Measurements from ENCODE around the gene DCTN2. TPM values are rescaled to one million over a fixed set of nuclear protein-coding genes. Genes with fewer than 3 reads are reported as not detected.
A peak's percentile ranks its signal among the peaks of the same experiment; 100 is the strongest.
"Not testable (repeated sequence)": the region's sequence is repeated elsewhere in the genome, so short reads cannot be mapped to it uniquely, and the experiment has no call there.

The DCTN2 gene
- total RNA-seq, 1 donor from 2014 or later: 78.9 TPM

DNA sequence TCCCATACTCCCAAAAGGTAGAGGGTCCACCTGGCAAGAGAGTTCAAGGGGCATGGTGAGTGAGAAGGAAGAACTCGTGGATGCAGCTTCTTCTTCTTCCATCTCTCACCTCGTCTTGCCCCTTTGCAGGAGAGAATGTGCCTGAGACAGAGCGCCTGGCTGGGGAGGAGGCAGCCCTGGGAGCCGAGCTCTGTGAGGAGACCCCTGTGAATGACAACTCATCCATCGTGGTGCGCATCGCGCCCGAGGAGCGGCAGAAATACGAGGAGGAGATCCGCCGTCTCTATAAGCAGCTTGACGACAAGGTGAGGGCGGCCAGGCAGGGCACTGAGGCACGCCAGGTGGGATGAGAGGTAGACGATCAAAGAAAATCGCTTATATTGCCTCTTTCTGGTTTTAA lies 22.9 kb upstream of the DCTN2 start:
- intact Hi-C loops (cut with micrococcal nuclease): no loop called here
- Mint-ChIP-seq H3K27me3 (no peaks in the 10 kb centered on the region), H3K4me3 (no peak overlapping the region), H3K9me3 (no peaks in the 10 kb centered on the region), H3K36me3 (ENCODE audit: low read depth) (no peaks in the 10 kb centered on the region), H3K4me1 (no peaks in the 10 kb centered on the region), H3K27ac (no peak overlapping the region)
- DNase-seq: no peak

DNA sequence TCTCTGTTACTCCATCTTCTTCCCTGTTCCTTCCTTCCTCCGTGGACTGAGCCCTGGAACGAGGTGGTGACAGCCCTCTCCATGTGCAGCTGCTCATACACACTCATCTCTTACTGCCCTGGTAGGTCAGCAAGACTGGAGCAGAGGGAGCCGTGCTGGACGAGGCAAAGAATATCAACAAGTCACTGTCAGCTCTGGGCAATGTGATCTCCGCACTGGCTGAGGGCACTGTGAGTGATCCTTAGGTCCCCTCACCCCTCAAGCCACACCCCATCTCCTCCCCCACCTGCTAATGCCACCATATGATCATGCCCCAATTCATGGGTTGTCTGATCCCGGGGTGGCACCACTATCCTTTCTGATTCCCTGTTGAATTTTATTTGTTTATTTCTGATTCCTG lies 21.8 kb upstream of the DCTN2 start:
- H3K4me1 Mint-ChIP-seq: no peaks in the 10 kb centered on the region
- DNase-seq: no peak
- H3K27me3 Mint-ChIP-seq: peaks cover 3% of the 10 kb centered on the region
- no peaks in the 10 kb centered on the region for H3K36me3 Mint-ChIP-seq (ENCODE audit: low read depth)
- no peak overlapping the region for H3K27ac Mint-ChIP-seq
- no peaks in the 10 kb centered on the region for H3K9me3 Mint-ChIP-seq
- intact Hi-C loops (cut with micrococcal nuclease): no loop called here
- H3K4me3 Mint-ChIP-seq: no peak overlapping the region

GRCh38 chr12:57564178-57564740 lies 17.3 kb upstream of the DCTN2 start:
- no peak for DNase-seq
- H3K27me3 Mint-ChIP-seq: peaks cover 13% of the 10 kb centered on the region
- H3K4me3 Mint-ChIP-seq: no peak overlapping the region
- no peaks in the 10 kb centered on the region for H3K36me3 Mint-ChIP-seq (ENCODE audit: low read depth)
- peaks cover 3% of the 10 kb centered on the region for H3K4me1 Mint-ChIP-seq
- intact Hi-C loops (cut with micrococcal nuclease): no loop called here
- H3K9me3 Mint-ChIP-seq: no peaks in the 10 kb centered on the region
- no peak overlapping the region for H3K27ac Mint-ChIP-seq

DNA sequence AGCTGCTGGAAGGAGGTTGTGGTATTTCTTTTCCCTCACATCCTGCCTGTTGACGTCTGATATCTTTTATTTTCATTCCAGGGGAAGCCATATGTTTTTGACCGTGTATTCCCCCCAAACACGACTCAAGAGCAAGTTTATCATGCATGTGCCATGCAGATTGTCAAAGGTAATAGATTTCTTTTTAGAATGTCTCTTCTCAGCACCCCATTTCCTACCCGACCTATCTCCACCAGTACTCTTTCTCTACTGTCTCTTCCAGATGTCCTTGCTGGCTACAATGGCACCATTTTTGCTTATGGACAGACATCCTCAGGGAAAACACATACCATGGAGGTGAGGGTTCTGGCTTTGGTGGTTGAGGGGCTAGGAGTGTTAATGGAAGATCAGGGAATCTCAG lies 16.4 kb upstream of the DCTN2 start:
- Mint-ChIP-seq H3K4me3 (no peak overlapping the region), H3K4me1 (peaks cover 3% of the 10 kb centered on the region), H3K27ac (no peak overlapping the region), H3K36me3 (ENCODE audit: low read depth) (no peaks in the 10 kb centered on the region), H3K9me3 (no peaks in the 10 kb centered on the region), H3K27me3 (peaks cover 13% of the 10 kb centered on the region)
- no peak for DNase-seq
- intact Hi-C loops (cut with micrococcal nuclease): no loop called here

- H3K4me1 Mint-ChIP-seq; H3K36me3 Mint-ChIP-seq (ENCODE audit: low read depth); H3K4me3 Mint-ChIP-seq; H3K9me3 Mint-ChIP-seq; intact Hi-C loops (cut with micrococcal nuclease); H3K27ac Mint-ChIP-seq; DNase-seq: not testable (repeated sequence)
- peaks cover 13% of the 10 kb centered on the region for H3K27me3 Mint-ChIP-seq
These were observed 14.1 kb upstream of the DCTN2 start for GRCh38 chr12:57561117-57561516.

GRCh38 chr12:57560516-57560915 lies 13.5 kb upstream of the DCTN2 start:
- no peak overlapping the region for H3K4me3 Mint-ChIP-seq
- H3K36me3 Mint-ChIP-seq (ENCODE audit: low read depth): no peaks in the 10 kb centered on the region
- peaks cover 13% of the 10 kb centered on the region for H3K27me3 Mint-ChIP-seq
- no peaks in the 10 kb centered on the region for H3K9me3 Mint-ChIP-seq
- H3K27ac Mint-ChIP-seq: no peak overlapping the region
- intact Hi-C loops (cut with micrococcal nuclease): no loop called here
- no peak for DNase-seq
- H3K4me1 Mint-ChIP-seq: peaks cover 3% of the 10 kb centered on the region

- no peak overlapping the region for H3K4me3 Mint-ChIP-seq
- no peak for DNase-seq
- intact Hi-C loops (cut with micrococcal nuclease): no loop called here
- peaks cover 3% of the 10 kb centered on the region for H3K4me1 Mint-ChIP-seq
- H3K9me3 Mint-ChIP-seq: no peaks in the 10 kb centered on the region
- peaks cover 13% of the 10 kb centered on the region for H3K27me3 Mint-ChIP-seq
- H3K27ac Mint-ChIP-seq: no peak overlapping the region
- no peaks in the 10 kb centered on the region for H3K36me3 Mint-ChIP-seq (ENCODE audit: low read depth)
These were observed 11.9 kb upstream of the DCTN2 start for GRCh38 chr12:57558864-57559263.

- Mint-ChIP-seq H3K4me1 (peaks cover 13% of the 10 kb centered on the region), H3K4me3 (no peak overlapping the region), H3K27me3 (peaks cover 10% of the 10 kb centered on the region), H3K36me3 (ENCODE audit: low read depth) (no peaks in the 10 kb centered on the region), H3K9me3 (no peaks in the 10 kb centered on the region), H3K27ac (no peak overlapping the region)
- intact Hi-C loops (cut with micrococcal nuclease): no loop called here
- DNase-seq: no peak
These were observed 7.9 kb upstream of the DCTN2 start for GRCh38 chr12:57554897-57555296.

- H3K4me1 Mint-ChIP-seq: peaks cover 13% of the 10 kb centered on the region
- H3K27me3 Mint-ChIP-seq: peaks cover 11% of the 10 kb centered on the region
- intact Hi-C loops (cut with micrococcal nuclease): no loop called here
- no peak overlapping the region for H3K27ac Mint-ChIP-seq
- DNase-seq: no peak
- H3K9me3 Mint-ChIP-seq: no peaks in the 10 kb centered on the region
- no peak overlapping the region for H3K4me3 Mint-ChIP-seq
- H3K36me3 Mint-ChIP-seq (ENCODE audit: low read depth): no peaks in the 10 kb centered on the region
These were observed 7.5 kb upstream of the DCTN2 start for GRCh38 chr12:57554453-57554852.

- Mint-ChIP-seq H3K27me3 (peaks cover 18% of the 10 kb centered on the region), H3K4me1 (peaks cover 20% of the 10 kb centered on the region), H3K9me3 (no peaks in the 10 kb centered on the region), H3K4me3 (no peak overlapping the region), H3K36me3 (ENCODE audit: low read depth) (no peaks in the 10 kb centered on the region), H3K27ac (no peak overlapping the region)
- intact Hi-C loops (cut with micrococcal nuclease): no loop called here
- no peak for DNase-seq
These were observed 6.6 kb upstream of the DCTN2 start for GRCh38 chr12:57553343-57554202.

DNA sequence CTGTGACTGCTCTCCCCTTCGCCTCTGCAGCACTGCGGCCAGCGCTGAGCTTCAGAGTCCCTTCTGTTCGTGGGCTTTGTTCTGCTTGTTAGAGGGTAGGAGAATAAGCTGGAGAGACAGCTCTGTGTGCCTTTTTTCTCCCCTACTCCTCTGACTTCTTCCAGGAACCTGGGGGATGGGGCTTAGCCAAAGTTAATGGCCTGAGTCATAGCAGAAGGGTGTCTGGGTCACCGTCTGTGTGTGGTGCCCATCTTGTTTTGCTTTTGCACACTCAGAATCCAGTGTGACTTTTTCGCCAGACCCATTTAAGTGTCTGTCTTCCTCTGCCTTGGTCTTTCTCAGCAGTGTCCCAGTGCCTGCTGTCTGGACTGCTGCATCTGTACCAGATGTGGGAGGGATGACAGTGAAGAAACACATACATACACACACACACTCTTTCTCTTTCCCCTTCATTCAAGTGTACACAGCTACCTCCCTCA lies 5.9 kb upstream of the DCTN2 start:
- no peak for DNase-seq
- H3K27ac Mint-ChIP-seq: no peak overlapping the region
- intact Hi-C loops (cut with micrococcal nuclease): no loop called here
- H3K4me3 Mint-ChIP-seq: no peak overlapping the region
- H3K9me3 Mint-ChIP-seq: no peaks in the 10 kb centered on the region
- H3K27me3 Mint-ChIP-seq: peaks cover 22% of the 10 kb centered on the region
- H3K36me3 Mint-ChIP-seq (ENCODE audit: low read depth): no peaks in the 10 kb centered on the region
- H3K4me1 Mint-ChIP-seq: peaks cover 23% of the 10 kb centered on the region

GRCh38 chr12:57552306-57552651 lies 5.3 kb upstream of the DCTN2 start:
- Mint-ChIP-seq H3K27me3 (peaks cover 22% of the 10 kb centered on the region), H3K4me3 (no peak overlapping the region), H3K36me3 (ENCODE audit: low read depth) (no peaks in the 10 kb centered on the region), H3K4me1 (peaks cover 25% of the 10 kb centered on the region), H3K9me3 (no peaks in the 10 kb centered on the region), H3K27ac (no peak overlapping the region)
- no peak for DNase-seq
- intact Hi-C loops (cut with micrococcal nuclease): no loop called here

DNA sequence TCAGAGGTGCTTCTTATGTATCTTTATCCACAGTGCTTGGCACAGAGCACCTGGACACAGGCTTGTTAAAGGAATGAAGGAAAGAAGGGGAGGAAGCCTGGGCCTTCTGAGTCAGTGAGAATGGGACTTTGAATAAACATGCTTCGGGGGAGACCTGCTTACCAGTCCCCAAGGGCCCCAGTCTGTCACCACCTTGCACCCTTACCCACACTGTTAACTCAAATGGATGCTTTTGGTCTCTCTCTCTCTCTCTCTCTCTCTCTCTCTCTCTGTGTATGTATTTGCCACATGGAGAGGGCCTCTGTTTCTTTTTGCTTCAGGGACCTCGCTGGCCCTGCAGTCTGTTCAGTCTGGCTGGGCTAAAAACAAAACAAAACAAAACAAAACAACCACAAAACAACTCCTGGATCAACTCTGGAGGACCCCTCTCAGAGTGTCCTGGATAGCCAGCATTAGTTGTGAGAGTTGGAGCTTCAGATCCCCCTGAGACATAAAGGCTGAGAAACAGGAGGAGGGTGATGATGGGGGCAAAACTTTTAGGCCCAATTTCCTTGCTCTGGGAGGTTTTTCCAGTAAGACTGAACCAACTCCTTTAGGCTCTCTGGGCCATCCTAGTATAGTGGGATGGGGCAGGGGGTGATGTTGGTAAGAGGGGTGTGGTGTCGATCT lies 4.8 kb upstream of the DCTN2 start:
- Mint-ChIP-seq H3K4me1 (peaks cover 27% of the 10 kb centered on the region), H3K9me3 (no peaks in the 10 kb centered on the region), H3K4me3 (peak overlapping the region; percentile 14), H3K27me3 (peaks cover 25% of the 10 kb centered on the region), H3K36me3 (ENCODE audit: low read depth) (no peaks in the 10 kb centered on the region), H3K27ac (no peak overlapping the region)
- intact Hi-C loops (cut with micrococcal nuclease): no loop called here
- no peak for DNase-seq
